Parathyroid adenoma (tissue), 2 donors: ENCODE results near the gene TMBIM1.

Source experiments
- H2AFZ ChIP-seq: fragments of 300-600 bp; sonication (generic); one replicate; pipeline ENCODE4 v1.7.0; 2017; ENCODE audit warnings: antibody characterized with exemption, mild to moderate bottlenecking
- H3K27ac ChIP-seq: fragments of 300-600 bp; sonication (generic); one replicate; pipeline ENCODE4 v1.7.0; 2017
- H3K27me3 ChIP-seq: fragments of 300-600 bp; sonication (generic); one replicate; pipeline ENCODE4 v1.7.0; 2017; ENCODE audit warnings: low read length; ENCODE audit not compliant: control insufficient read depth, insufficient read depth
- H3K36me3 ChIP-seq: fragments of 300-600 bp; sonication (generic); one replicate; pipeline ENCODE4 v1.7.0; 2017; ENCODE audit warnings: low read length; ENCODE audit not compliant: control insufficient read depth, insufficient read depth
- H3K4me1 ChIP-seq: fragments of 300-600 bp; sonication (generic); one replicate; pipeline ENCODE4 v1.7.0; 2017; ENCODE audit warnings: control low read depth
- H3K4me2 ChIP-seq: fragments of 300-600 bp; sonication (generic); one replicate; pipeline ENCODE4 v1.7.0; 2017; ENCODE audit warnings: low read length
- H3K4me3 ChIP-seq: fragments of 300-600 bp; sonication (generic); one replicate; pipeline ENCODE4 v1.7.0; 2017; ENCODE audit warnings: low read depth, low read length
- H3K79me2 ChIP-seq: fragments of 300-600 bp; sonication (generic); one replicate; pipeline ENCODE4 v1.7.0; 2017; ENCODE audit warnings: control low read depth
- H3K9ac ChIP-seq: fragments of 300-600 bp; sonication (generic); one replicate; pipeline ENCODE4 v1.7.0; 2017; ENCODE audit warnings: mild to moderate bottlenecking
- H3K9me3 ChIP-seq: fragments of 300-600 bp; sonication (generic); one replicate; pipeline ENCODE4 v1.7.0; 2017; ENCODE audit warnings: low read length; ENCODE audit not compliant: control insufficient read depth
- CTCF ChIP-seq: fragments of 300-600 bp; sonication (generic); IDR thresholded peaks from one replicate; pipeline ENCODE4 v1.7.0; 2017; ENCODE audit warnings: antibody characterized with exemption, mild to moderate bottlenecking
- donor health status: primary hyperparathyroidism.

The TMBIM1 gene

GRCh38 chr2:218257390-218257981 lies 34.8 kb downstream of the TMBIM1 start:
- Histone ChIP-seq H3K79me2 (no peaks in the 10 kb centered on the region), H3K36me3 (no peaks in the 10 kb centered on the region), H3K9ac (no peak overlapping the region), H2AFZ (no peak overlapping the region), H3K9me3 (no peaks in the 10 kb centered on the region), H3K27me3 (no peaks in the 10 kb centered on the region), H3K27ac (peak overlapping the region; percentile 6), H3K4me3 (no peak overlapping the region), H3K4me2 (no peak overlapping the region), H3K4me1 (peaks cover 2% of the 10 kb centered on the region)
- peak; percentile 32 for TF ChIP-seq CTCF

GRCh38 chr2:218256612-218257350 lies 35.5 kb downstream of the TMBIM1 start:
- Histone ChIP-seq H3K4me1 (peaks cover 2% of the 10 kb centered on the region), H3K27ac (no peak overlapping the region), H3K4me2 (no peak overlapping the region), H3K4me3 (no peak overlapping the region), H3K36me3 (no peaks in the 10 kb centered on the region), H3K9ac (no peak overlapping the region), H3K9me3 (no peaks in the 10 kb centered on the region), H2AFZ (no peak overlapping the region), H3K79me2 (no peaks in the 10 kb centered on the region), H3K27me3 (no peaks in the 10 kb centered on the region)
- TF ChIP-seq CTCF = no peak

- Histone ChIP-seq H3K9me3 (no peaks in the 10 kb centered on the region), H3K79me2 (no peaks in the 10 kb centered on the region), H3K4me3 (no peak overlapping the region), H3K4me2 (no peak overlapping the region), H3K27ac (no peak overlapping the region), H2AFZ (no peak overlapping the region), H3K36me3 (no peaks in the 10 kb centered on the region), H3K4me1 (peaks cover 2% of the 10 kb centered on the region), H3K9ac (no peak overlapping the region), H3K27me3 (no peaks in the 10 kb centered on the region)
- TF ChIP-seq CTCF = no peak
Observed at GRCh38 chr2:218255446-218255845, 36.9 kb downstream of the TMBIM1 start.

GRCh38 chr2:218253232-218253625 lies 39.1 kb downstream of the TMBIM1 start:
- Histone ChIP-seq H2AFZ (no peak overlapping the region), H3K4me3 (no peak overlapping the region), H3K79me2 (no peaks in the 10 kb centered on the region), H3K4me2 (no peak overlapping the region), H3K9me3 (no peaks in the 10 kb centered on the region), H3K9ac (no peak overlapping the region), H3K4me1 (peaks cover 2% of the 10 kb centered on the region), H3K27ac (no peak overlapping the region), H3K36me3 (no peaks in the 10 kb centered on the region), H3K27me3 (no peaks in the 10 kb centered on the region)
- TF ChIP-seq CTCF = no peak
